Measurements from ENCODE around the gene MIX23.
A peak's percentile ranks its signal among the peaks of the same experiment; 100 is the strongest.

Gene MIX23

GRCh38 chr3:122394173-122394572 lies 11.1 kb upstream of the MIX23 start:
- Histone ChIP-seq H3K27me3 (ENCODE audit: control insufficient read depth in 2 of 2, insufficient read depth in 2 of 2, low read length in 2 of 2) (no peaks in the 10 kb centered on the region), H3K4me1 (ENCODE audit: control insufficient read depth in 2 of 2, insufficient read depth in 2 of 2, low read length in 2 of 2) (no peaks in the 10 kb centered on the region), H3K27ac (ENCODE audit: low read depth in 2 of 2, low read length in 2 of 2) (no peak overlapping the region), H3K4me3 (ENCODE audit: low read length in 2 of 2) (no peak overlapping the region), H3K36me3 (ENCODE audit: control insufficient read depth in 2 of 2, insufficient read depth in 2 of 2, low read length in 2 of 2) (peaks cover 0 to 11% of the 10 kb centered on the region in 2 donors), H3K9me3 (ENCODE audit: control insufficient read depth in 2 of 2, low read length in 2 of 2) (no peaks in the 10 kb centered on the region), H3K9ac (ENCODE audit: low read depth in 1 of 2, low read length in 2 of 2) (no peak overlapping the region)

GRCh38 chr3:122392868-122393844 lies 10.1 kb upstream of the MIX23 start:
- Histone ChIP-seq H3K4me1 (ENCODE audit: control insufficient read depth in 2 of 2, insufficient read depth in 2 of 2, low read length in 2 of 2) (no peaks in the 10 kb centered on the region), H3K27me3 (ENCODE audit: control insufficient read depth in 2 of 2, insufficient read depth in 2 of 2, low read length in 2 of 2) (no peaks in the 10 kb centered on the region), H3K9ac (ENCODE audit: low read depth in 1 of 2, low read length in 2 of 2) (no peak overlapping the region), H3K9me3 (ENCODE audit: control insufficient read depth in 2 of 2, low read length in 2 of 2) (no peaks in the 10 kb centered on the region), H3K4me3 (ENCODE audit: low read length in 2 of 2) (no peak overlapping the region), H3K36me3 (ENCODE audit: control insufficient read depth in 2 of 2, insufficient read depth in 2 of 2, low read length in 2 of 2) (peaks cover 0 to 11% of the 10 kb centered on the region in 2 donors), H3K27ac (ENCODE audit: low read depth in 2 of 2, low read length in 2 of 2) (no peak overlapping the region)

GRCh38 chr3:122391681-122392446 lies 8.8 kb upstream of the MIX23 start:
- no peak overlapping the region for H3K4me3 ChIP-seq (ENCODE audit: low read length in 2 of 2)
- no peak overlapping the region for H3K27ac ChIP-seq (ENCODE audit: low read depth in 2 of 2, low read length in 2 of 2)
- no peak overlapping the region for H3K9ac ChIP-seq (ENCODE audit: low read depth in 1 of 2, low read length in 2 of 2)

GRCh38 chr3:122390665-122391064 lies 7.6 kb upstream of the MIX23 start:
- H3K9me3 ChIP-seq (ENCODE audit: control insufficient read depth in 2 of 2, low read length in 2 of 2) = no peaks in the 10 kb centered on the region
- H3K4me3 ChIP-seq (ENCODE audit: low read length in 2 of 2) = no peak overlapping the region
- H3K27me3 ChIP-seq (ENCODE audit: control insufficient read depth in 2 of 2, insufficient read depth in 2 of 2, low read length in 2 of 2) = no peaks in the 10 kb centered on the region
- H3K4me1 ChIP-seq (ENCODE audit: control insufficient read depth in 2 of 2, insufficient read depth in 2 of 2, low read length in 2 of 2) = peaks cover 0 to 17% of the 10 kb centered on the region in 2 donors
- peaks cover 3 to 11% of the 10 kb centered on the region in 2 donors for H3K36me3 ChIP-seq (ENCODE audit: control insufficient read depth in 2 of 2, insufficient read depth in 2 of 2, low read length in 2 of 2)
- no peak overlapping the region for H3K9ac ChIP-seq (ENCODE audit: low read depth in 1 of 2, low read length in 2 of 2)
- H3K27ac ChIP-seq (ENCODE audit: low read depth in 2 of 2, low read length in 2 of 2) = no peak overlapping the region

More at GRCh38 chr3:122391681-122392446, 8.8 kb upstream of the MIX23 start:
- no peaks in the 10 kb centered on the region for H3K9me3 ChIP-seq (ENCODE audit: control insufficient read depth in 2 of 2, low read length in 2 of 2)
- no peaks in the 10 kb centered on the region for H3K27me3 ChIP-seq (ENCODE audit: control insufficient read depth in 2 of 2, insufficient read depth in 2 of 2, low read length in 2 of 2)
- peaks cover 3 to 11% of the 10 kb centered on the region in 2 donors for H3K36me3 ChIP-seq (ENCODE audit: control insufficient read depth in 2 of 2, insufficient read depth in 2 of 2, low read length in 2 of 2)
- H3K4me1 ChIP-seq (ENCODE audit: control insufficient read depth in 2 of 2, insufficient read depth in 2 of 2, low read length in 2 of 2) = peaks cover 0 to 11% of the 10 kb centered on the region in 2 donors

- peaks cover 3 to 11% of the 10 kb centered on the region in 2 donors for H3K36me3 ChIP-seq (ENCODE audit: control insufficient read depth in 2 of 2, insufficient read depth in 2 of 2, low read length in 2 of 2)
- H3K9me3 ChIP-seq (ENCODE audit: control insufficient read depth in 2 of 2, low read length in 2 of 2) = no peaks in the 10 kb centered on the region
- no peak overlapping the region for H3K9ac ChIP-seq (ENCODE audit: low read depth in 1 of 2, low read length in 2 of 2)
- H3K27me3 ChIP-seq (ENCODE audit: control insufficient read depth in 2 of 2, insufficient read depth in 2 of 2, low read length in 2 of 2) = no peaks in the 10 kb centered on the region
- H3K4me1 ChIP-seq (ENCODE audit: control insufficient read depth in 2 of 2, insufficient read depth in 2 of 2, low read length in 2 of 2) = peaks cover 4 to 17% of the 10 kb centered on the region in 2 donors
- H3K27ac ChIP-seq (ENCODE audit: low read depth in 2 of 2, low read length in 2 of 2) = no peak overlapping the region
- no peak overlapping the region for H3K4me3 ChIP-seq (ENCODE audit: low read length in 2 of 2)
These were observed 6.9 kb upstream of the MIX23 start for GRCh38 chr3:122389892-122390291.

- H3K4me3 ChIP-seq (ENCODE audit: low read length in 2 of 2) = no peak overlapping the region
- peaks cover 4 to 21% of the 10 kb centered on the region in 2 donors for H3K4me1 ChIP-seq (ENCODE audit: control insufficient read depth in 2 of 2, insufficient read depth in 2 of 2, low read length in 2 of 2)
- H3K9me3 ChIP-seq (ENCODE audit: control insufficient read depth in 2 of 2, low read length in 2 of 2) = no peaks in the 10 kb centered on the region
- H3K27me3 ChIP-seq (ENCODE audit: control insufficient read depth in 2 of 2, insufficient read depth in 2 of 2, low read length in 2 of 2) = no peaks in the 10 kb centered on the region
- H3K9ac ChIP-seq (ENCODE audit: low read depth in 1 of 2, low read length in 2 of 2) = no peak overlapping the region
- peaks cover 3 to 10% of the 10 kb centered on the region in 2 donors for H3K36me3 ChIP-seq (ENCODE audit: control insufficient read depth in 2 of 2, insufficient read depth in 2 of 2, low read length in 2 of 2)
- H3K27ac ChIP-seq (ENCODE audit: low read depth in 2 of 2, low read length in 2 of 2) = no peak overlapping the region
These were observed 6.2 kb upstream of the MIX23 start for GRCh38 chr3:122389197-122389596.

- Histone ChIP-seq H3K9me3 (ENCODE audit: control insufficient read depth in 2 of 2, low read length in 2 of 2) (no peaks in the 10 kb centered on the region), H3K4me3 (ENCODE audit: low read length in 2 of 2) (no peak overlapping the region), H3K9ac (ENCODE audit: low read depth in 1 of 2, low read length in 2 of 2) (no peak overlapping the region), H3K27ac (ENCODE audit: low read depth in 2 of 2, low read length in 2 of 2) (no peak overlapping the region), H3K4me1 (ENCODE audit: control insufficient read depth in 2 of 2, insufficient read depth in 2 of 2, low read length in 2 of 2) (peaks cover 9 to 26% of the 10 kb centered on the region in 2 donors), H3K27me3 (ENCODE audit: control insufficient read depth in 2 of 2, insufficient read depth in 2 of 2, low read length in 2 of 2) (no peaks in the 10 kb centered on the region), H3K36me3 (ENCODE audit: control insufficient read depth in 2 of 2, insufficient read depth in 2 of 2, low read length in 2 of 2) (peaks cover 0 to 3% of the 10 kb centered on the region in 2 donors)
These were observed 4.7 kb upstream of the MIX23 start for GRCh38 chr3:122387709-122388108.

- Histone ChIP-seq H3K4me3 (ENCODE audit: low read length in 2 of 2) (peak within 1 kb of the TSS; percentile 91 to 98), H3K9ac (ENCODE audit: low read depth in 1 of 2, low read length in 2 of 2) (peak within 1 kb of the TSS; percentile 87 to 92), H3K36me3 (ENCODE audit: control insufficient read depth in 2 of 2, insufficient read depth in 2 of 2, low read length in 2 of 2) (peaks cover 0 to 3% of the 10 kb centered on the region in 2 donors), H3K27ac (ENCODE audit: low read depth in 2 of 2, low read length in 2 of 2) (peak within 1 kb of the TSS; percentile 92 to 93), H3K9me3 (ENCODE audit: control insufficient read depth in 2 of 2, low read length in 2 of 2) (no peaks in the 10 kb centered on the region), H3K4me1 (ENCODE audit: control insufficient read depth in 2 of 2, insufficient read depth in 2 of 2, low read length in 2 of 2) (peaks cover 9 to 31% of the 10 kb centered on the region in 2 donors), H3K27me3 (ENCODE audit: control insufficient read depth in 2 of 2, insufficient read depth in 2 of 2, low read length in 2 of 2) (no peaks in the 10 kb centered on the region)
These were observed 1.0 kb upstream of the MIX23 start, which contains the start of gene FAM162A for GRCh38 chr3:122383771-122384697. FAM162A (plus strand) TSS chr3:122384182; CDS start chr3:122384266, 84 bp downstream.

GRCh38 chr3:122377975-122378374 lies 5.1 kb downstream of the MIX23 start:
- Histone ChIP-seq H3K36me3 (ENCODE audit: control insufficient read depth in 2 of 2, insufficient read depth in 2 of 2, low read length in 2 of 2) (no peaks in the 10 kb centered on the region), H3K27me3 (ENCODE audit: control insufficient read depth in 2 of 2, insufficient read depth in 2 of 2, low read length in 2 of 2) (no peaks in the 10 kb centered on the region), H3K9me3 (ENCODE audit: control insufficient read depth in 2 of 2, low read length in 2 of 2) (no peaks in the 10 kb centered on the region), H3K4me1 (ENCODE audit: control insufficient read depth in 2 of 2, insufficient read depth in 2 of 2, low read length in 2 of 2) (peaks cover 0 to 5% of the 10 kb centered on the region in 2 donors), H3K4me3 (ENCODE audit: low read length in 2 of 2) (no peak overlapping the region), H3K9ac (ENCODE audit: low read depth in 1 of 2, low read length in 2 of 2) (no peak overlapping the region), H3K27ac (ENCODE audit: low read depth in 2 of 2, low read length in 2 of 2) (no peak overlapping the region)
